ENCODE results near the gene MFAP5.
"Not testable (repeated sequence)": the region's sequence is repeated elsewhere in the genome, so short reads cannot be mapped to it uniquely, and the experiment has no call there.

Gene MFAP5

DNA sequence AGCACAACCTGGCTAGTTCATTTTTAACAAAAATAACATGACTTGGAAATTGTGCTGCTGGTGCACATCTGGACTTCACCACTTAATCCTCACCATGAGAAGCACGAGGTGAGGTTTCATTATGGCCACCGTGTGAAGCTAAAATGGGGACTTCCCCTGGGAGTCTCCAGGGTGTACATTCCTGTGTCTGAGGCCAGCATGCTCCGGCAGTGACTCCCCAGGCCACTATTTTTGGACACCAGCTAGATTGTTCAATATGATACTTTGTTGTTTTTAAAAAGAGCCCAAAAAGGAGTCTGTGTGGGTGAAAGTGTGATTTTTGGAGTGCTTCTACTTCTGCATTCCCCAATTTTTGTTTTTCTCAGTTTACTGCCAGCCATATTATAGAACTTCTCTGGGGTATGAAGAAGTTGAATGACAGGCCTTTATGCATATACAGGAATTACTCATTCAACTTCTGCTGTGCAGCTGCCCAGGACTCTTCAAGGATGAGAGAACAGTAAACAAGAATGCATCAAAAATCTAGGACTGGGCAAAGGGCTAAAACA lies 33.1 kb downstream of the MFAP5 start:
- no peak for DNase-seq (ENCODE audit: low spot score)

- no peak for DNase-seq (ENCODE audit: low spot score)
Measured at GRCh38 chr12:8628731-8629130, 33.9 kb downstream of the MFAP5 start.

DNA sequence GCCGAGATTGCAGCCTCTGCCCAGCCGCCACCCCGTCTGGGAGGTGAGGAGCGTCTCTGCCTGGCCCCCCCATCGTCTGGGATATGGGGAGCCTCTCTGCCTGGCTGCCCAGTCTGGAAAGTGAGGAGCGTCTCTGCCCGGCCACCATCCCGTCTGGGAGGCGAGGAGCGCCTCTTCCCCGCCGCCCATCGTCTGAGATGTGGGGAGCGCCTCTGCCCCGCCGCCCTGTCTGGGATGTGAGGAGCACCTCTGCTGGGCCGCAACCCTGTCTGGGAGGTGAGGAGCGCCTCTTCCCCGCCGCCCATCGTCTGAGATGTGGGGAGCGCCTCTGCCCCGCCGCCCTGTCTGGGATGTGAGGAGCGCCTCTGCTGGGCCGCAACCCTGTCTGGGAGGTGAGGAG lies 37.9 kb downstream of the MFAP5 start:
- DNase-seq (ENCODE audit: low spot score): not testable (repeated sequence)

- DNase-seq (ENCODE audit: low spot score): no peak
Measured at GRCh38 chr12:8622646-8623045, 40.0 kb downstream of the MFAP5 start.

GRCh38 chr12:8615206-8615605 lies 47.4 kb downstream of the MFAP5 start:
- no peak for DNase-seq (ENCODE audit: low spot score)

DNA sequence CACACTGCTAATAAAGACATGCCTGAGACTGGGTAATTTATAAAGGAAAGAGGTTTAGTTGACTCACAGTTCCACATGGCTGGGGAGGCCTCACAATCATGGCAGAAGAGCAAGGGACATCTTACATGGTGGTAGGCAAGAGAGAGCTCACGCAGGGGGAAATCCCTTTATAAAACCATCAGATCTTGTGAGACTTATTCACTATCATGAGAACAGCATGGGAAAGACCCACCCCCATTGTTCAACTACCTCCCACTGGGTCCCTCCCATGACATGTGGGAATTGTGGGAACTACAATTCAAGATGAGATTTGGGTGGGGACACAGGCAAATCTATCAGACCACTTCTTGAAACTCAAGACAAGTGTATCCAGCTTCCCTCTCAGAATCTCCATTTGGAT lies 48.7 kb downstream of the MFAP5 start:
- not testable (repeated sequence) for DNase-seq (ENCODE audit: low spot score)

GRCh38 chr12:8612629-8613028 lies 50.0 kb downstream of the MFAP5 start, which contains the start of gene AICDA:
TSS of gene AICDA (minus strand) at chr12:8612859. CDS start at chr12:8612767, 92 bp downstream.
- no peak for DNase-seq (ENCODE audit: low spot score)

DNA sequence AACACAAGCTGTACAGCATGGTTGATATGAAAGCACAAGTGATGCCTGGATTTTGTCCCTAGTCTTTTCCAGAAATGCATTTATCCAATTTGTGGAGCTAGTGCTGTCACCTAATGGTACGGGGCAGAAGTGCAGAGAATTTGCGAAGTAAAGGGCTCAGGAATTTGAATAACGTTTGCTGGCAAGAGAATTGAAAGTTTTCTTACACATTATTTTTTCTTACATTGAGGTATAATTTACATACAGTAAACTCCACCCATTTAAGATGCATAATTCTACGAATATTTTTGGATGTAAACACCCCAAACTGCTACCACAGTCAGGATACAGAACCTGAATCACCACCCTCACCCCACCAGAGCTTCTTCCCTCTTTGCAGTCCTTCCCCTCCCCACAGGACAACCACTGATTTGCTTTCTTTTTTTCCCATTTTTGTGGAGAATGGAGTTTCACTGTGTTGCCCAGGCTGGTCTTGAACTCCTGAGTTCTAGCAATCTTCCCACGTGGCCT lies 53.5 kb downstream of the MFAP5 start:
- DNase-seq (ENCODE audit: low spot score): peak; percentile 75

DNA sequence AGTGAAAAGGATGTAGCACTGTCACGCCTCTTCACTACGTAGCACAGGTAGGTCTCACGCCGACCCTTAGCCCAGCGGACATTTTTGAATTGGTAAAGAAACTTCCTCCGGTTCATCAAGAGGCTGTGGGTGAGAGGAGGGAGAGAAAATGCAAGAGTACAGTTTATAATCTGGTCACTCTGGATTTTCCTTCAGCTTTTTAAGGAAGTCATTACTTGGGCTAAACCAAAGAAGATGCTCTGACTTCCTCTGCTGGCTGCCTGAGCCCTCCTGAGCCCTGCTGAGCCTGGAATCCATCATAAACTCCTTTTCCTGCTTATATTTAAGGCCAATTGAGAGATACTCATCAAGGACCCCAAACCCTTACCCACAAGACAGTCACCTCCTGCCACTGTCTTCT lies 55.7 kb downstream of the MFAP5 start:
- no peak for DNase-seq (ENCODE audit: low spot score)

DNA sequence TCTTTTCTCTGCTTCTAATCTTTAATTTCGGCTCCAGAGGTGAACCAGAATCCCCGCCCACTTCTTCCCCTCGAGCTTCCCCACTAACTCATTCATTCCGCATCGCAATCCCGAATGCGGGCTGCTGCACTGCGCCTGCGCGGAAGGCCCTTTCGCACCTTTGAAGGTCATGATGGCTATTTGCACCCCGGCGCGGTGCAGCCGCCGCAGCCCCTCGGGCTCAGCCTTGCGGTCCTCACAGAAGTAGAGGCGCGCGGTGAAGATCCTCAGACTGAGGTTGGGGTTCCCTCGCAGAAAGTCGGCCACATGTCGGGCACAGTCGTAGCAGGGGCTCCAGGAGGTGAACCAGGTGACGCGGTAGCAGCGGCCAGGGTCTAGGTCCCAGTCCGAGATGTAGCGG lies 57.6 kb downstream of the MFAP5 start:
- DNase-seq (ENCODE audit: low spot score): no peak

GRCh38 chr12:8603856-8604255 lies 58.8 kb downstream of the MFAP5 start:
- no peak for DNase-seq (ENCODE audit: low spot score)

DNA sequence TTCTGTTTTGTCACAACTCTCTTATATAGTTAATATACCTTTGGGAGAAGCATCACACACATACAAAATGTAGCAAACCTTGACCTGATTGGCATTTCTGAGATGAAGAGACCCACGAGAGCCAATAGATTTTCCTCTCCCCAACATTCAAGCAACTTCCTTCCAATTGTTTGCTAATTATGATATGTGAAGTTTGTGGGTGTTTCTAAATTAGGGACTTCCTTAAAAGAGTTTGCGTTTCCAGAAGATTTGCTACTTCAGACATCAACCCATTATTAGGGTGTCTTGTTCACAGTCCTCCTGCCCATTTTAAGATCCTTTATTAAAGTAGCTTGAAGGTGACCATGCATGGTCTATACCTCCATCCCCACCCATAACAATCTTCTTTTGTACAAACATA lies 59.3 kb downstream of the MFAP5 start:
- no peak for DNase-seq (ENCODE audit: low spot score)

GRCh38 chr12:8596561-8596960 lies 66.1 kb downstream of the MFAP5 start:
- no peak for DNase-seq (ENCODE audit: low spot score)

Measured in SW480 (cell line).